Adrenal gland (tissue), 12 donors: Measurements from ENCODE around the gene BIRC5. TPM values are rescaled to one million over a fixed set of nuclear protein-coding genes. Genes with fewer than 3 reads are reported as not detected.

ENCODE experiments used
- DNase-seq, 7 donors: peaks; one replicate each; pipeline ENCODE4 v3.0.0-alpha.2; 2019 to 2020
- H3K27ac ChIP-seq, 5 donors: fragments of 200-600 bp; sonication (generic) in 4 of 5; 1 replicate in 3 of 5; 2 replicates in 2 of 5; pipeline versions ENCODE4 v1.5.1 to v1.8.0; 2016 to 2020; ENCODE audit warnings: mild to moderate bottlenecking in 1 of 5
- H3K27me3 ChIP-seq: fragments of 200-600 bp; 2 replicates; pipeline ENCODE4 v1.8.0; 2021
- H3K36me3 ChIP-seq, 2 donors: fragments of 200-600 bp; replicated peaks in 1 of 2; 1 replicate in 1 of 2; 2 replicates in 1 of 2; pipeline versions ENCODE4 v1.5.1 to v1.8.0; 2018 to 2022
- H3K4me1 ChIP-seq, 2 donors: fragments of 200-600 bp; replicated peaks in 1 of 2; 1 replicate in 1 of 2; 2 replicates in 1 of 2; pipeline versions ENCODE4 v1.5.1 to v1.8.0; 2018 to 2021
- H3K4me3 ChIP-seq, 4 donors: fragments of 200-600 bp; sonication (generic) in 3 of 4; one replicate each; pipeline ENCODE4 v1.5.1; 2016 to 2018
- H3K9me3 ChIP-seq, 3 donors: fragments of 200-600 bp; sonication (generic) in 1 of 3; replicated peaks in 1 of 3; 1 replicate in 2 of 3; 2 replicates in 1 of 3; pipeline versions ENCODE4 v1.5.1 to v1.8.0; 2016 to 2021
- POLR2A ChIP-seq, 2 donors: fragments of 450-650 bp; IDR thresholded peaks; one replicate each; pipeline ENCODE4 v1.6.1; 2017; ENCODE audit warnings: antibody characterized with exemption in 2 of 2, mild to moderate bottlenecking in 2 of 2, moderate library complexity in 1 of 2
- WGBS, 4 donors: extraction: QIAGEN DNeasy Blood & Tissue Kit in 2 of 4; methylation state at CpG; one replicate each; pipeline versions ENCODE4 v1.1.5 to v1.1.7; 2013 to 2017; 5-methylcytosine and 5-hydroxymethylcytosine counted together
- intact Hi-C, 2 donors: fragments of 100-400 bp; cut with DNase I; formaldehyde crosslinking; loops; one replicate each; pipeline versions ENCODE4 v1.14.1 to v1.15.0; 2022 to 2023
- polyA plus RNA-seq, 3 donors: library from polyadenylated mRNA; stranded (reverse); fragments of 200-250 nt in 2 of 3; fragments of 350-450 nt in 1 of 3; fragmentation: Illumina TruSeq in 1 of 3; extraction: RNeasy Lipid Tissue Mini Kit (QIAGEN cat#74804) in 1 of 3; gene quantifications; one replicate each; pipeline ENCODE4 v1.2.3, GENCODE V29; 2013 to 2014
- total RNA-seq, 9 donors: library from RNA; depleted of rRNA in 4 of 9; stranded (reverse); fragments of >200 nt in 4 of 9; fragments of 120-200 nt in 1 of 9; fragmentation: NEBNext Ultra II Directional in 1 of 9; extraction: Animal tissue kit (Norgen Biotek cat#: 25700) in 1 of 9; gene quantifications; one replicate each; pipeline versions ENCODE4 v1.1.0 to v1.2.4, GENCODE V29; 2013 to 2023
- TF ChIP-seq, protein P1 (sequence below), 6 experiments: fragments of 450-650 bp in 4 of 6; fragments of 200-600 bp in 2 of 6; sonication (generic) in 1 of 6; IDR thresholded peaks; 1 replicate in 5 of 6; 2 replicates in 1 of 6; pipeline versions ENCODE4 v1.5.1 to v1.8.0; 2016 to 2021; ENCODE audit warnings: antibody characterized with exemption in 6 of 6, mild to moderate bottlenecking in 2 of 6, moderate library complexity in 1 of 6
- donor health status: healthy with polysubstance abuse.
- donor health status: Bipolar disorder and iron deficiency.
- donor health status: DM: yes; HTN: yes; CAD: no.
- donor health status: DM: no; HTN: no; CAD: no.
- donor health status: DM: no; HTN: no; CAD: no.
- donor health status: DM: yes; HTN: yes; CAD: no.

Gene BIRC5
- total and polyA plus RNA-seq, 12 donors = 0.12 to 17.6 (median 1.3) TPM

GRCh38 chr17:78196716-78197115 lies 17.3 kb upstream of the BIRC5 start:
- H3K36me3 ChIP-seq = no peaks in the 10 kb centered on the region
- intact Hi-C loops = no loop called here
- 71 to 91% (median 89%) methylated on average over 5 of the region's 5 CpGs for WGBS, 4 donors

GRCh38 chr17:78197147-78197832 lies 16.8 kb upstream of the BIRC5 start:
- H3K27ac ChIP-seq = peak overlapping the region in 1 of 5 donors; percentile 84
- no peaks in the 10 kb centered on the region for H3K36me3 ChIP-seq
- intact Hi-C loops = no loop called here

More at GRCh38 chr17:78196716-78197115, 17.3 kb upstream of the BIRC5 start:
- no peaks in the 10 kb centered on the region for H3K9me3 ChIP-seq
- no peak for DNase-seq
- no peaks in the 10 kb centered on the region for H3K4me1 ChIP-seq
- H3K27me3 ChIP-seq = no peaks in the 10 kb centered on the region
- H3K4me3 ChIP-seq = no peak overlapping the region
- TF ChIP-seq, protein P1, sequence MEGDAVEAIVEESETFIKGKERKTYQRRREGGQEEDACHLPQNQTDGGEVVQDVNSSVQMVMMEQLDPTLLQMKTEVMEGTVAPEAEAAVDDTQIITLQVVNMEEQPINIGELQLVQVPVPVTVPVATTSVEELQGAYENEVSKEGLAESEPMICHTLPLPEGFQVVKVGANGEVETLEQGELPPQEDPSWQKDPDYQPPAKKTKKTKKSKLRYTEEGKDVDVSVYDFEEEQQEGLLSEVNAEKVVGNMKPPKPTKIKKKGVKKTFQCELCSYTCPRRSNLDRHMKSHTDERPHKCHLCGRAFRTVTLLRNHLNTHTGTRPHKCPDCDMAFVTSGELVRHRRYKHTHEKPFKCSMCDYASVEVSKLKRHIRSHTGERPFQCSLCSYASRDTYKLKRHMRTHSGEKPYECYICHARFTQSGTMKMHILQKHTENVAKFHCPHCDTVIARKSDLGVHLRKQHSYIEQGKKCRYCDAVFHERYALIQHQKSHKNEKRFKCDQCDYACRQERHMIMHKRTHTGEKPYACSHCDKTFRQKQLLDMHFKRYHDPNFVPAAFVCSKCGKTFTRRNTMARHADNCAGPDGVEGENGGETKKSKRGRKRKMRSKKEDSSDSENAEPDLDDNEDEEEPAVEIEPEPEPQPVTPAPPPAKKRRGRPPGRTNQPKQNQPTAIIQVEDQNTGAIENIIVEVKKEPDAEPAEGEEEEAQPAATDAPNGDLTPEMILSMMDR (IDR thresholded peaks at IDR 0.05) = no peak
- no peak for TF ChIP-seq POLR2A (IDR thresholded peaks at IDR 0.05)
- no peak overlapping the region for H3K27ac ChIP-seq

GRCh38 chr17:78200451-78200850 lies 13.6 kb upstream of the BIRC5 start:
- 82 to 94% (median 93%) methylated on average over 6 of the region's 6 CpGs for WGBS, 4 donors
- Histone ChIP-seq H3K36me3 (no peaks in the 10 kb centered on the region), H3K4me1 (no peaks in the 10 kb centered on the region), H3K9me3 (no peaks in the 10 kb centered on the region), H3K27ac (no peak overlapping the region), H3K4me3 (no peak overlapping the region), H3K27me3 (no peaks in the 10 kb centered on the region)
- intact Hi-C loops = no loop called here
- DNase-seq = no peak
- TF ChIP-seq, protein P1 (IDR thresholded peaks at IDR 0.05) = no peak
- TF ChIP-seq POLR2A (IDR thresholded peaks at IDR 0.05) = no peak

More at GRCh38 chr17:78197147-78197832, 16.8 kb upstream of the BIRC5 start:
- H3K4me1 ChIP-seq = no peaks in the 10 kb centered on the region
- H3K4me3 ChIP-seq = no peak overlapping the region
- H3K27me3 ChIP-seq = no peaks in the 10 kb centered on the region
- TF ChIP-seq, protein P1 (IDR thresholded peaks at IDR 0.05) = no peak
- TF ChIP-seq POLR2A (IDR thresholded peaks at IDR 0.05) = no peak
- no peak for DNase-seq
- no peaks in the 10 kb centered on the region for H3K9me3 ChIP-seq
- 86 to 94% (median 87%) methylated on average over 9 of the region's 9 CpGs for WGBS, 4 donors

- WGBS, 4 donors = 85 to 97% (median 90%) methylated on average over 6 to 8 of the region's 8 CpGs
- Histone ChIP-seq H3K4me3 (no peak overlapping the region), H3K27ac (no peak overlapping the region), H3K4me1 (no peaks in the 10 kb centered on the region), H3K9me3 (no peaks in the 10 kb centered on the region), H3K36me3 (no peaks in the 10 kb centered on the region), H3K27me3 (no peaks in the 10 kb centered on the region)
- TF ChIP-seq POLR2A (IDR thresholded peaks at IDR 0.05) = no peak
- no peak for DNase-seq
- intact Hi-C loops = no loop called here
Measured at GRCh38 chr17:78202666-78203065, 11.4 kb upstream of the BIRC5 start.
